ENCODE measurements around the gene OR3A1.
"Not testable (repeated sequence)": the region's sequence is repeated elsewhere in the genome, so short reads cannot be mapped to it uniquely, and the experiment has no call there.

Gene OR3A1, protein sequence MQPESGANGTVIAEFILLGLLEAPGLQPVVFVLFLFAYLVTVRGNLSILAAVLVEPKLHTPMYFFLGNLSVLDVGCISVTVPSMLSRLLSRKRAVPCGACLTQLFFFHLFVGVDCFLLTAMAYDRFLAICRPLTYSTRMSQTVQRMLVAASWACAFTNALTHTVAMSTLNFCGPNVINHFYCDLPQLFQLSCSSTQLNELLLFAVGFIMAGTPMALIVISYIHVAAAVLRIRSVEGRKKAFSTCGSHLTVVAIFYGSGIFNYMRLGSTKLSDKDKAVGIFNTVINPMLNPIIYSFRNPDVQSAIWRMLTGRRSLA

GRCh38 chr17:3298260-3298659 lies at the start of gene OR3A1:
TSS of gene OR3A1 (minus strand) at chr17:3298360. CDS start at chr17:3292582, 5,778 bp downstream.
- Mint-ChIP-seq H3K27me3 (peaks cover 17 to 18% of the 10 kb centered on the region in 2 donors), H3K4me1 (no peaks in the 10 kb centered on the region), H3K36me3 (no peaks in the 10 kb centered on the region), H3K4me3 (no peak within 1 kb of the TSS), H3K27ac (no peak within 1 kb of the TSS), H3K9me3 (peaks cover 0 to 7% of the 10 kb centered on the region in 2 donors)
- no peak for DNase-seq
- no peak for ATAC-seq (replicated peaks)

DNA sequence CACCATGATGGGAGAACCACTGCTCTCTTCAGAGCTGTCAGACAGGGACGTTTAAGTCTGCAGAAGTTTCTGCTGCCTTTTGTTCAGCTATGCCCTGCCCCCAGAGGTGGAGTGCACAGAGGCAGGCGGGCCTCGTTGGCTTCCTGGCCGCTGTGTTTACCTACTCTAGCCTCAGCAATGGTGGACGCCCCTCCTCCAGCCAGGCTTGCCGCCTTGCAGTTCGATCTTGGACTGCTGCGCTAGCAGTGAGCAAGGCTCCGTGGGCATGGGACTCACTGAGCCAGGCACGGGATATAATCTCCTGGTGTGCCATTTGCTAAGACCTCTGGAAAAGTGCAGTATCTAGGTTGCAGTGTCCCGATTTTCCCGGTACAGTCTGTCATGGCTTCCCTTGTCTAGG lies 44.6 kb upstream of the OR3A1 start:
- peaks cover 3 to 11% of the 10 kb centered on the region in 2 donors for H3K9me3 Mint-ChIP-seq
- ATAC-seq (replicated peaks); H3K36me3 Mint-ChIP-seq; H3K4me3 Mint-ChIP-seq; DNase-seq; H3K27ac Mint-ChIP-seq: not testable (repeated sequence)
- peaks cover 15 to 19% of the 10 kb centered on the region in 2 donors for H3K27me3 Mint-ChIP-seq
- peaks cover 8 to 18% of the 10 kb centered on the region in 2 donors for H3K4me1 Mint-ChIP-seq

- DNase-seq (no peak), ATAC-seq (replicated peaks) (no peak)
- peaks cover 5 to 6% of the 10 kb centered on the region in 2 donors for H3K36me3 Mint-ChIP-seq
- H3K27me3 Mint-ChIP-seq, result peaks cover 6 to 7% of the 10 kb centered on the region in 2 donors
- H3K4me3 Mint-ChIP-seq, result no peak overlapping the region
- no peak overlapping the region for H3K27ac Mint-ChIP-seq
- H3K4me1 Mint-ChIP-seq, result peaks cover 8 to 18% of the 10 kb centered on the region in 2 donors
- peaks cover 9 to 10% of the 10 kb centered on the region in 2 donors for H3K9me3 Mint-ChIP-seq
These were observed 37.7 kb upstream of the OR3A1 start for GRCh38 chr17:3335876-3336275.

GRCh38 chr17:3318336-3318735 lies 20.2 kb upstream of the OR3A1 start:
- Mint-ChIP-seq H3K27me3 (peaks cover 5 to 13% of the 10 kb centered on the region in 2 donors), H3K4me1 (peaks cover 2 to 5% of the 10 kb centered on the region in 2 donors), H3K9me3 (peaks cover 0 to 1% of the 10 kb centered on the region in 2 donors), H3K4me3 (no peak overlapping the region), H3K36me3 (no peaks in the 10 kb centered on the region), H3K27ac (no peak overlapping the region)
- DNase-seq, result no peak
- ATAC-seq (replicated peaks), result no peak

- peaks cover 2 to 5% of the 10 kb centered on the region in 2 donors for H3K4me1 Mint-ChIP-seq
- peaks cover 0 to 5% of the 10 kb centered on the region in 2 donors for H3K27me3 Mint-ChIP-seq
- no peak overlapping the region for H3K27ac Mint-ChIP-seq
- no peaks in the 10 kb centered on the region for H3K36me3 Mint-ChIP-seq
- H3K4me3 Mint-ChIP-seq, result no peak overlapping the region
- DNase-seq (no peak), ATAC-seq (replicated peaks) (no peak)
- peaks cover 0 to 1% of the 10 kb centered on the region in 2 donors for H3K9me3 Mint-ChIP-seq
These were observed 18.7 kb upstream of the OR3A1 start for GRCh38 chr17:3316836-3317235.

- H3K4me3 Mint-ChIP-seq, result no peak overlapping the region
- H3K27ac Mint-ChIP-seq, result no peak overlapping the region
- DNase-seq, result no peak
- no peaks in the 10 kb centered on the region for H3K36me3 Mint-ChIP-seq
- H3K27me3 Mint-ChIP-seq, result peaks cover 0 to 9% of the 10 kb centered on the region in 2 donors
- H3K9me3 Mint-ChIP-seq, result no peaks in the 10 kb centered on the region
- no peak for ATAC-seq (replicated peaks)
- H3K4me1 Mint-ChIP-seq, result no peaks in the 10 kb centered on the region
These were observed 10.4 kb upstream of the OR3A1 start for GRCh38 chr17:3308603-3309002.

- no peaks in the 10 kb centered on the region for H3K4me1 Mint-ChIP-seq
- no peak for ATAC-seq (replicated peaks)
These were observed 2.5 kb downstream of the OR3A1 start for GRCh38 chr17:3295632-3296031.

DNA sequence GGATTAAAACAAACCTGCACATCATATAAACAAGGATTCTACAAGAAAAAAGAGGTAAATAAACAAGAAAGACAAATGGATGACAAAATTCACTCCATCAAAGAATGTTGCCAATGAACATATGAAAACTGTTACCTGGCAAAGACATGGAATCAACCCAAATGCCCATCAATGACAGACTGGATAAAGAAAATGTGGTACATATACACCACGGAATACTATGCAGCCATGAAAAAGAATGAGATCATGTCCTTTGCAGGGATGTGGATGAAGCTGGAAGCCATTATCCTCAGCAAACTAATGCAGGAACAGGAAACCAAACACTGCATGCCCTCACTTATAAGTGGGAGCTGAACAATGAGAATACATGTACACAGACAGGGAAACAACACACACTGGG lies 4.6 kb downstream of the OR3A1 start:
- not testable (repeated sequence) for DNase-seq; ATAC-seq (replicated peaks); H3K9me3 Mint-ChIP-seq; H3K4me1 Mint-ChIP-seq; H3K27ac Mint-ChIP-seq; H3K36me3 Mint-ChIP-seq; H3K4me3 Mint-ChIP-seq
- H3K27me3 Mint-ChIP-seq, result peaks cover 30 to 37% of the 10 kb centered on the region in 2 donors

More at GRCh38 chr17:3295632-3296031, 2.5 kb downstream of the OR3A1 start:
- Mint-ChIP-seq H3K27ac (no peak overlapping the region), H3K36me3 (peaks cover 0 to 2% of the 10 kb centered on the region in 2 donors), H3K27me3 (peaks cover 30% of the 10 kb centered on the region in 2 donors), H3K4me3 (no peak overlapping the region), H3K9me3 (peaks cover 4 to 6% of the 10 kb centered on the region in 2 donors)
- no peak for DNase-seq

DNA sequence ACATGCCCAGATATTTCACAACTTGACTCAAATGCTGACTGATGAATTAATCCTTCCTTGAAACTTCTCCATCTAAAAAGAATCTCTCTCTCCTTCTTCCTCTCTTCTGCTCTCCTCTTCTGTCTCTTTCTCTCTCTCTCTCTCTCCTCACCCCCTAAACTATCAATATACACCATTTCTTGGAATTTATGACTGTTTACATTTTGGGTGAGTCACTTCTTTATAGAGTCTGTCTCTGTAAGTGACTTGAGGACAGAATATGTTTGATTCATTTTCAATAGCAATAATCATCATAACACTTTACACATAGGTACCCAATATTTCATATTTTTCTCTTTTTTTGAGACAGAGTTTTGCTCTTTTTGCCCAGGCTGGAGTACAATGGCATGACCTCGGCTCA lies 15.3 kb downstream of the OR3A1 start:
- Mint-ChIP-seq H3K4me1 (no peaks in the 10 kb centered on the region), H3K27ac (no peak overlapping the region), H3K9me3 (peaks cover 4% of the 10 kb centered on the region in 2 donors), H3K27me3 (peaks cover 13 to 19% of the 10 kb centered on the region in 2 donors), H3K36me3 (peaks cover 0 to 3% of the 10 kb centered on the region in 2 donors), H3K4me3 (no peak overlapping the region)
- DNase-seq (no peak), ATAC-seq (replicated peaks) (no peak)

DNA sequence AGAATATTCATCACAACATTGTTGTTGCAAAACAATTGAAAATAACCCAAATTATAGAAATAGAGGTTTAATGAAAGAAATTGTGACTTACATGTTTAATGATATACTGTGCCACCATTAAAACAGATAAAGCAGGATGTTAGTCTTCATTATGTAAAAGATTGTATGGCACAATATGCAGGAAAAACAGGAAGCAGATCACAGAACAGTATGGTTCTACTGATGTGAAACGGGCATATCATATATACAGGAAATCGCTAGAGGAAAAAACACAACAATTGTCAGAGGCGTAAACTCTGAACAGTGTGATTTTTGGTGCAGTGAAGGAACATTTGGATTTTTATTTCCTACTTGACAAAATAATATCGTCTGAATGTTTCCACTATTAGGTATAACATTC lies 22.0 kb downstream of the OR3A1 start:
- Mint-ChIP-seq H3K27ac (no peak overlapping the region), H3K36me3 (peaks cover 4 to 6% of the 10 kb centered on the region in 2 donors), H3K27me3 (peaks cover 6 to 9% of the 10 kb centered on the region in 2 donors), H3K4me3 (no peak overlapping the region), H3K4me1 (no peaks in the 10 kb centered on the region), H3K9me3 (peaks cover 5 to 10% of the 10 kb centered on the region in 2 donors)
- ATAC-seq (replicated peaks) (no peak), DNase-seq (no peak)

- DNase-seq (no peak), ATAC-seq (replicated peaks) (peak in 1 of 2 donors; percentile 31)
- Mint-ChIP-seq H3K4me3 (no peak overlapping the region), H3K4me1 (no peaks in the 10 kb centered on the region), H3K27ac (no peak overlapping the region), H3K9me3 (peaks cover 9 to 13% of the 10 kb centered on the region in 2 donors), H3K36me3 (peaks cover 3 to 4% of the 10 kb centered on the region in 2 donors), H3K27me3 (peaks cover 12 to 22% of the 10 kb centered on the region in 2 donors)
These were observed 26.9 kb downstream of the OR3A1 start for GRCh38 chr17:3271072-3271848.

DNA sequence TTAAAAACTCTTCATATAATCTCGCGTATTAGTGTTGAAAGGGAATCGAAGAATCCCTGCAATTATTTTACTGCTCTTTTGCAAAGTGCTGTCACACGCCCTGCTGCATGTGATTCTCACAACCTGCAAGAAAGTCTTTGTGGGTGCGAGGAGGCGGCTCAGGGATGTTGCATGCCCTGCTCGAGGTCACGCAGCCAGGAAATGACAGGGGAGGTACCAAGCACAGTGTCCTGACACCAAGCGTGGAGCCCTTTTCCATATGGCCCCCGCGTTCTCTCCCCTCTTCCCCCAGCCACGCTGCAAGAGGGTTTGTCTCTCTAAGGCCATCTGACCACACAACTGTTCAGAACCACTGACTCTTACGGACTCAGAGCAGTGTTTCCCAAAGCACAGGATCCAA lies 37.6 kb downstream of the OR3A1 start:
- DNase-seq (no peak), ATAC-seq (replicated peaks) (no peak)
- Mint-ChIP-seq H3K27me3 (peaks cover 18 to 27% of the 10 kb centered on the region in 2 donors), H3K36me3 (no peaks in the 10 kb centered on the region), H3K4me3 (no peak overlapping the region), H3K27ac (no peak overlapping the region), H3K4me1 (no peaks in the 10 kb centered on the region), H3K9me3 (no peaks in the 10 kb centered on the region)

DNA sequence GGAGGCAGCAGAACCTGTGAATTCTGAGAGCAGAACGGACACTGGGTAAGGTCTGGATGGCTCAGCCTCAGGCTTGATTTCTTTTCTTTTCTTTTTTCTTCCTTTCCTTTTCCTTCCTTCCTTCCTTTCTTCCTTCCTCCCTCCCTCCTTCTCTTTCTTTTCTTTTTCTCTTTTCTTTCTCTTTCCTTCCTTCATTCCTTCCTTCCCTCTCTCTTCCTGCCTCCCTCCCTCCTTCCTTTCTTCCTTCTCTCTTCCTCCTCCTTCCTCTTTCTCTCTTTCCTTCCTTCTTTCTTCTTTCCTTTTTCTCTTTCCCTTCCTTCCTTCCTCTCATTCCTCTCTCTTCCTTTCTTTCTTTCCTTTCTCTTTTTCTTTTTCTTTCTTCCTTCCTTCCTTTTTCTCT lies 38.0 kb downstream of the OR3A1 start:
- Mint-ChIP-seq H3K4me1 (no peaks in the 10 kb centered on the region), H3K4me3 (no peak overlapping the region), H3K9me3 (no peaks in the 10 kb centered on the region), H3K27me3 (peaks cover 17 to 24% of the 10 kb centered on the region in 2 donors), H3K27ac (no peak overlapping the region), H3K36me3 (no peaks in the 10 kb centered on the region)
- DNase-seq (no peak), ATAC-seq (replicated peaks) (no peak)

DNA sequence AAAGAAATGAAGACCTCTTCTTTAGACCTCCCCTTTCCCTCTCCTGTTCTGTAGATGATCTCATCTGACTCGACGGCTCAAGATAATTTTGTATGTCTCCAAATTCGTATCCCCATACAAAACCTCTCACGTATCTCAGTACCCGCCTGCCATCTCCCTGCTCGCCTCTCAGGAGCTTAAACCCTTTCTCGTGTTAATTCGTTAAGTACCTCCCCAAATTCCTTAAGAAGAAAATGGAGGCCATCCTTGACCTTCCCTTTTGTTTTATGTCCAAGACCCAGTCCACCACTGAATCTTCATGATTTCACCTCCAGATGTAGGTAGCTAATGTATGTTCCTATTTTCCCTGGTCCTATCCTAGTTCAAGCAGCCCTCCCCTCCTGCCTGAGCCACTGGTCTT lies 41.6 kb downstream of the OR3A1 start:
- no peak overlapping the region for H3K4me3 Mint-ChIP-seq
- DNase-seq (no peak), ATAC-seq (replicated peaks) (no peak)
- H3K9me3 Mint-ChIP-seq, result peaks cover 0 to 4% of the 10 kb centered on the region in 2 donors
- H3K27me3 Mint-ChIP-seq, result peaks cover 12 to 17% of the 10 kb centered on the region in 2 donors
- H3K4me1 Mint-ChIP-seq, result no peaks in the 10 kb centered on the region
- H3K36me3 Mint-ChIP-seq, result no peaks in the 10 kb centered on the region
- H3K27ac Mint-ChIP-seq, result no peak overlapping the region

Measured in stimulated activated naive B cell treated with anti-CD40 and anti-IgM and Interleukin-4, amounts not matched to agents 10 μg/mL and 1 μg/mL and 100 μg/mL, for 72 hours (primary cell).